HG03378 (cell line): Measurements from ENCODE around the gene SDF4.

Experiments
- ATAC-seq: cut with Tn5 transposase; IDR thresholded peaks from one replicate; pipeline ENCODE4 v1.9.1; 2021; ENCODE audit warnings: mild to moderate bottlenecking, moderate library complexity; ENCODE audit not compliant: unreplicated experiment

Gene SDF4

GRCh38 chr1:1231400-1232207, at the start of gene SDF4:
TSS of gene SDF4 (minus strand) at chr1:1232001. CDS start at chr1:1228772, 3,229 bp downstream.
- ATAC-seq, result peak; percentile 73

GRCh38 chr1:1280782-1281481, 49.1 kb upstream of the SDF4 start:
- ATAC-seq, result no peak

DNA sequence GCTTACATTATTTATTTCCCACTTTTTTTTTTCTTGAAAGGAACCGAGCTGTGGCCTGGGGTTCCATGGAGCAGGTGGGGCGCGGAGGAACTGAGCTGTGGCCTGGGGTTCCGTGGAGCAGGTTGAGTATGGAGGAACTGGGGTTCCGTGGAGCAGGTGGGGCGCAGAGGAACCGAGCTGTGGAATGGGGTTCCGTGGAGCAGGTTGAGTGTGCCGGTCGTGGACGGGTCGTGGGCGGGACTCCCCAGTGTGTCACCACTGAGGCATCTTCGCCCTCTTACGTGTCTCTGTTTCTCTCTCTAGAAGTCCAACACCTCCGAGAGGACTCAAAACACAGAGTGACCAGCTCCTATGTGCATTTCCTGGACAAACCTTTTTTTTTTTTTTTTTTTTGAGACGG, 47.2 kb upstream of the SDF4 start:
- no peak for ATAC-seq

DNA sequence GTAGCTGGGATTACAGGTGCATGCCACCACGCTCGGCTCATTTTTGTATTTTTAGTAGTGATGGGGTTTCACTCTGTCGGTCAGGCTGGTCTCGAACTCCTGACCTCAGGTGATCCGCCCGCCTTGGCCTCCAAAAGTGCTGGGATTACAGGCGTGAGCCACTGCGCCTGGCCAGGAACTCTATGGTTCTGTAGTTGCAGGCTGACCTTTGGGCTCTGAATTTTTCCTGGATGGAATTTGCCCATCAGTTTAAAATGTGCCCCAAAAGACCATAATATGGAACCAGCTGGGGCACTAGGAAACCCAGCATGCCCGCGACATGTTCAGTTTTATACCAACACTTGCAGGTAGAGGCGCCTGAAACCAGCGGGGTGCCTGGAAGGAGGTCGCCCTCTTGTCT, 46.8 kb upstream of the SDF4 start:
- ATAC-seq, result no peak

GRCh38 chr1:1275836-1276235, 44.0 kb upstream of the SDF4 start:
- ATAC-seq, result no peak

- ATAC-seq, result no peak
These were observed 43.2 kb upstream of the SDF4 start for GRCh38 chr1:1274931-1275431.

DNA sequence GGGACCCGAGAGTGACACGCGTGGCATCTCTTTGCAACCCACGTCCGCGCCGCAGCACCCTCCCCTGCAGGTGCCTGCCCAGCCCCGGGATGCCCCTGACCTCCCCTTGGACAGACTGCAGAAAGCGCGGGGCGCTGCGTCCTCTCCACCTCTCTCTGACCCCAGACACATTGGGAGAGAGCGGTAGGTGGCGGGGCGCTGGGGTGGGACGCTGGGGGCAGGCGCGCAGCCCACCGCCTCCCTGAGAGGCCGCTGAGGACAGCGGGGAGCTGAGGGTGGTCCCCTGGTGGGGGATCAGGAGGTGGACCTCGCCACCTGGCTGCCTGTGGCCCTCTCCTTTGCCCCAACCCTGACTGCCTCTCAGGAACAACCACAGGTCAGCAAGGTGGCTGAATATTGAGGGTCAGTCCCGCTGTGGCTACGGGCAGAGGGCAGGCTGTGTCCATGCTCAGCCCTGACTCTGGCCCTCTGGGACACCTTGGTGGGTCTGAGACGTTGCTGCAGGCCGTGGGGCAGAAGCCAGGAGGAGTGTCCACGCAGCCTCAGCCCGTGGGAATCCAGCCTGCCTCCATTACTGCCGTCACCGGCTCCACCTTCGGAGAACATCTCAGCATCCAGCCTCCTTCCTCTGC, 42.6 kb upstream of the SDF4 start:
- ATAC-seq, result no peak

DNA sequence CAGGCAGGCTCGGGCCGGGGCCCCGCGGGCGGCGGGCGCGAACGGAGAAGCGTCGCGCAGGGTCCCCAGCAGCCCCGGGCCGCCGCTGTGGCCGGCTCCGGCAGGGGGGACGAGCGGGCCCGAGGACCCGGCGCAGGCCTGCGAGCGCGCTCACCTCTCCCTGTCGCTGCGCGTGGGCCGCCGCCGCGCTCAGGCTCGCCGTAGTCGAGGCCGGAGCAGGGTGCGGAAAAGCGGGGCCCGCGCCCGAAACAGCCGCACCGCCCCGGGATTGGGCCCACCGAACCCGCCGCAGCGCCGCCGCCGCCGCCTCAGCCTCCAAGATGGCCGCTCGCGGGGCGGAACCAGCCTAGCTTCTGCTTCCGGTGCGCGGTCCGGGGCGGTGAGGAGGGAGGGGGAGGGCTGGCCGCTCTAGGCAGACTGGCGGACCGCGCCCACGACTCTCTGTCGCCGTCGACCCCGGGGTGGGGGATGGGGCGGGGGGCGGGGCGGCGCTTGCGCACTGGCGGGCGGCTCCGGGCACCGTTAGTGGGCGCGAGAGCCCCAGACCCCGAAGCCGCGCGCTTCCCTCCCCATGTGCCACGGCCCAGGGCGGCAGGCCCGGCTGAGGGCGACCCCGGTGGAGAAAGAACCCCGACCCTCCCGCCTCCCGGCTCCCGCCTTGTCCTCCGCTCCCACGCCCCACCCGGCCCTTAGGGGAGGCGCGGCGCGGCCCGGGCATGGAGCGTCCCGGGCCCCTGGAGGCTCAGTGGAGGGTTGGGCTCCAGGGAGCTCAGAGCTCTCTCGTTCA, 41.9 kb upstream of the SDF4 start, which contains the start of gene UBE2J2:
Gene UBE2J2 (minus strand): TSS at position 343 of the 787 bp plus-strand sequence. CDS start 5,862 bp downstream, outside the sequence.
- no peak for ATAC-seq

DNA sequence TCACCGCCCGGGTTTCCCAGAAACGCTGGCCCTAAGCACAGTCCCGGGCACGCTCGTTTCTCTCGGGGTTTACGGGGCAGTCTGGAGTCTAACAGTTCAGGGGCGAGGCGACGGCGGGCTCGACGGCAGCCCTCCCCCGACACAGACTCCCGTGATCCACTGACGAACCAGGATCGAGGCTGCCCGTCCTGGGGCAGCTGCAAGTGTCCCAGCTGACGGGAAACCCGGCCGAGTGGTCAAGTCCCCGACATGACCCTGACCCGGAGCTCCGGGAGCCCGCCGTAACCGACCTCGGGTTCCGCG, 41.4 kb upstream of the SDF4 start:
- no peak for ATAC-seq

DNA sequence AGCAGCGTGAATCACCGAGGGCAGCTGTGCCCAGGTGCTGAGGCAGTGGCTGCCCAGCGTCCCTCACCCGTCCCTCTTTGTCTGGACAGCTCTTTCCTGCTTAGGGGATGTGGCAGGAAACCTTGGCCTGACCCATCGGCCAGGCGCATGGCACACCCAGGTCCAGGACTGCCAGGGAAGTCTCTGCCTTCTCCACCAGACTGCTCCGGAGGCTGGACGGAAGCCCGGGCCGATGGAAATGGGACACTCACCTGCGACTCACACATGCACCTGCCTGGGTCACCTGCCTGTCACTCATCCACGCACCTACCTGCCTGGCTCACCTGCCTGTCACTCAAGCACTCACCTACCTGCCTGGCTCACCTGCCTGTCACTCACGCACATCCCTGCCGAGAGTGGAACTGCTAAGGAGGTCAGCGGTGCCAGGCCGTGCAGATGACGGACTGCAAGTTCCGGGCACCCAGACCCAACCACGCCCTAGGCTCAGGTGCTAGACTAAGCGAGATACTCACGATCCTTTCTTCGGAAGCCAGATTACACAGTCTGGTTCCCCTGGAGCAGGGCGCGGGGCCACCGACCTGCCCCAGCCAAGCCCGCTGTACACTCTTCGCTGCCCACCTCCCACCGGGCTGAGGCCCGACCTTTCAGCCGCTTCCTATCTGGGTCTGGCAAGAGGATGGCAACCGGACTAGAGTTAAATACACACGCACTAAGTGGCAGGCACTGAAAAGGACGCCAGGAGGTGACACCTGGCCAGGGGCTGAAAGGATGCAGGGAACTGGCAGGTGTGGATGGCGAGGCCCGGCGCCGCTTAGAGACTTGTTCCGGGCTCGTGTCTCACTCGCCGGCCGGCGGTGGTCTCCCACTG, 40.8 kb upstream of the SDF4 start:
- ATAC-seq, result no peak

GRCh38 chr1:1270813-1271212, 39.0 kb upstream of the SDF4 start:
- no peak for ATAC-seq

DNA sequence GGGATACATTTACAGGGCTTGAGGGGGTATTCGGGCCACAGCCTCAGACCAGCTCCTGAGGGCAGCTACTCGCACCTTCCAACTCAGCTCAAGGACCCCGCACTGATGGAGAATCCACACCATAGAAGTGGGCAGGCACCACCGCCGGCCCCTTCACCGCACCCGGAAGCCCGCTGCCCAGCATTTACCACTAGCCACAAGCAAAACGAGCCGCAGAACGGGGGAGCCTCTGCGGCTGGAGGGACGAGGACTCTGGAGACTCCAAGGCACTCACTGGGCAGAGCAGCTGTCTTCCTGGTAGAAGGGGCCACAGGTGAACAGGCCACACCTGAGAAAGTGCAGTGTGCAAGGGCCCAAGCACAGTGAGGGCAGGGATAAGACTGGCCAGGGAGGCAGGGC, 36.5 kb upstream of the SDF4 start:
- ATAC-seq, result no peak

- no peak for ATAC-seq
These were observed 35.9 kb upstream of the SDF4 start for GRCh38 chr1:1267488-1268283.

DNA sequence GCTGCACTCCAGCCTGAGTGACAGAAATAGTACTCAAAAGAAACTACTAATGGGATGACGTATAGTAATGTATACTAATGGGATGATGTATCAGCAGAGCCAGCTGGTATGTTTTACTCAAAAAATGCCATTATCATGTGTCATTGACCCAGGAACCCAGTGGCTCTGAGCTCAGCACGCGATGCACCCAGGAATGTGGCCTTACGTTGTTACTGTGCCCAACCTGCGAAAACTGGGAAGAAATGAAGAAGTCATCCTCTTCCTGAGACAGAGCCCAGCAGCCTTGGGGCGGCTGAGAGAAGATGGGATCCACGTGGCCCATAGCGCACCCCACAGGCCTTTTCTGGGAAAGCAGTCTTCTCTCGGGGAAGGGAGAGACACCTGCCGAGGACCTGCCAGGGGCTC, 33.1 kb upstream of the SDF4 start:
- ATAC-seq, result no peak

DNA sequence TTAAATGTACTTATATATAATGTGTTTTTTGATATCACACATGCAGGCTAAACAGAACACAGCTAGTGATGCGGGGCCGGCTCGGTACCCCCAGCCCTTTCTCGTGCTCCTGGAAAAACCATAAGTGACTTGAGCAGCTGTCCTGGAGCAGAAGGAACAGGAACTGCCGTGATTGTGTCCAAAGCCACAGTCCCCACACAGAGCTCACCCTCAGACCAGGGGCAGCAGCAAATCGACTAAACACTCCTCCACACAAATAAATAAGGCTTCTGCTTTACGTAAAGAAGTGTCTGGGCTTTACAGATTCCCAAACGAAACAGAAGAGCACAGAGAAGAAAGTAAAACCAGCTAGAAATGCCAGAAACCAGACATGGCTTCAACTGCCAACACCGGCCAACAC, 32.2 kb upstream of the SDF4 start:
- ATAC-seq, result no peak

DNA sequence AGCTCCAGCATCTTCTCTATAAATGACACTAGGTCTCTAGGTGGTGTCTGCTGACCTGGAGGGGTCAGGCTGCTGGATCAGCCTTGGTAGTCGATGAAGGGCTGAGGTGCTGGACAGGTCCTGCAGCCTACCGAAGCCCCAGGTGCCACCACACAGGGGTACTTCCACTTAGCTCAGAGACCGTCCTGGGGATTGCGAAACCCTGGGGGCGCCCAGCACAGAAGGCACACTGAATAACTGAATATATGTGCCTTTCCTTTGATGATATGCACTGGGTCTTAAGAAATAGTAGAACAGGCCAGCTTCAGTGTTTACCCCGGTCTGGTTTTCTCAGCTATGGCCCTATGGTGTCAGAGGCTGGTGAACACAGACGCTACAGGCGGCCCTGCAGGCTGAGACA, 31.0 kb upstream of the SDF4 start:
- no peak for ATAC-seq

DNA sequence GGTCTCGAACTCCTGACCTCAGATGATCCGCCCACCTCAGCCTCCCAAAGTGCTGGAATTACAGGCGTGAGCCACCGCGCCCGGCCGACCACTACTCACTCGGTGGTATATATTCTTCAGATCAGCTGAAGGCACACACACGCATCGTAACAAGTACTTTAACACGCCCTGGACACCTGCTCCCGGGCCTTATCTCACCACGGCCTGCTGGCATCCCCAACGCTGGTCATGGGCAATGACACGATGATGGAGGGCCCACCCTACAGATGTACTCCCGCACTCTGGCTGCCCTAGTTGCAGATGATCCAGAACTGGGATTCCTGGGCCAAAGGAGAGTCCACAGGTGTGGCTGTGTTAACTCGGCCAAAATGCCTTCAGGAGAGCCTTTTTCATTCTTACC, 30.3 kb upstream of the SDF4 start:
- no peak for ATAC-seq

DNA sequence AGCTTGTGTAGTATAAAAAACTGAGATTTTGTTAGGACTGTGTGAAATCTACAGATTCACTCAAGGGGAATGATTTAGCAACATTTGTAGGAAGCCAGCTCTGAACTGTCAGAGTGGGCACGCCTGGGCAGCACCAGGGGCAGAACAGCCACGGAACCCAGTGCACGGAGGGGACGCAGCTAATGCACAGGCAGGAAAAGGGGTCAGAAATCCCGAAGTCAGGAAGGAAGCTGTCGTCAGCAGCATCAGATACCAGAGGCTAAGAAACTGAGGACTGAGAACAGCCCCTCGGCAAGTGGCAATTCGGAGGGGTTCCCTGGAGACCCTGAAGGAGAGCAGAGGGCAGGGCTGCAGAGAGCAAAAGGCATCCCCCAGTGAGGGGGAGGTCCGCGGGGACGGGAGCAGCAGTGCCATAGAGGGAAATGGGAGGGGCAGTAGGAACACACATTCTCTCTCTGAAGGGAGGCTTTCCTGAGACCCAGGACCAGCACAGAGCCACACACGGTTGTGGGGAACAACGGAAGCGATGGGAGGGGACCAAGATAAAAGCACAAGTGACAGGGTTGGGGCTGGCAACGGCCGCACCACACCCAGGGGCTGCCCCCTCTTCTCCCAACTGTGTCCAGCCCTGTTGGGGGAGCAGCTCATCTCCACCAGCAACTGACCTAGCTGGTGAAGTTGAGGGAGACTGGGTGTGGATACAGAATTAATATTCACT, 29.2 kb upstream of the SDF4 start:
- ATAC-seq, result no peak
